GM23248 (cell line): ENCODE results near the gene ACTRT3.

Experiments
- EZH2 ChIP-seq: fragments of 200-600 bp; sonication (generic); IDR thresholded peaks from 2 replicates; pipeline ENCODE4 v1.6.1; 2018; ENCODE audit warnings: antibody characterized with exemption, mild to moderate bottlenecking; ENCODE audit not compliant: insufficient read depth, poor library complexity, severe bottlenecking
- EZH2phosphoT487 ChIP-seq: fragments of 200-600 bp; sonication (generic); IDR thresholded peaks from 2 replicates; pipeline ENCODE4 v1.6.1; 2018; ENCODE audit warnings: antibody characterized with exemption, moderate library complexity, mild to moderate bottlenecking, low read depth; ENCODE audit not compliant: insufficient read depth

DNA sequence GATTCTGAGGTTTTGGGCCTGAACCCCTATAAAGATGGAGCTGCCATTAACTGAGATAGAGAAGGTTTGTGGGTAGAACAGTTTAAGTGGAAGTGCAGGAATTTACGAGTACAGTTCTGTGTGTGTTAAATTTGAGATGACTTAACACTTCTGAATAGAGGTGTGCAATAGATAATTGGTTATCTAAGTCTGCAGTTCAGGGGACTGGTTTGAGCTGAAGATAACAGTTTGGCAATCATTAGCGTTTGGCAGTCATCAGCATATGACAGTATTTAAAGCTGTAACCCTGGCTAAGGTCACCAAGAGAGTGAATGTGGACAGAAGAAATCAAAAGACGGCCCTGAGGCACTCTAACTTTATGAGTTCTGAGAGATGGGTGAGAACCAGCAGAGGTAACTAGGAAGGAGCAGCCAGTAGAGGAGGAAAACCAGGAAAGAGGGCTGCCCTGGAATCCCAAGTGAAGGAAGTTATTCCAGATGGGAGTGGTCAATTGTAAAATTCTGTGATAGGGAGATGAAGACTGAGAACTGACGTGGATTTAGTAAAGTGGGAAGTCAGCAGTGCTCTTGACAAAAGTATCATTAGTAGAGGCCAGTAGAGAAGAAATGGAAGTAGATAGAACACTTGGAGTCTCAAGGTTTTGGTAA lies 12.0 kb upstream of the ACTRT3 start:
- no peak for TF ChIP-seq EZH2phosphoT487
- TF ChIP-seq EZH2 = no peak
